GM12878 (cell line): ENCODE measurements around the gene PTPRN2. TPM values are rescaled to one million over a fixed set of nuclear protein-coding genes. Genes with fewer than 3 reads are reported as not detected.

Experiments used
- ATAC-seq: fragments of 200-7000 bp; cut with Tn5 transposase; 3 replicates; pipeline ENCODE4 v1.9.1; 2020; ENCODE audit warnings: mild to moderate bottlenecking, moderate library complexity
- BruUV-seq: library from RNA; stranded (reverse); fragments of 400-500 nt; replicated peaks from 2 replicates; lab custom pipeline; 2021; lab: Mats Ljungman, UMichigan
- CTCF ChIA-PET: fragments of 300-600 bp; sonication (Branson Sonifier 250); formaldehyde crosslinking; extraction: SDS; loops from one replicate; lab custom pipeline; 2021; ENCODE audit warnings: inconsistent platforms; lab: Yijun Ruan, JAX
- POLR2A ChIA-PET: fragments of 350-600 bp; formaldehyde crosslinking; extraction: SDS; loops from one replicate; lab custom pipeline; 2021; ENCODE audit warnings: inconsistent platforms; lab: Charles Lee
- RAD21 ChIA-PET: fragments of 300-600 bp; sonication (Branson Sonifier 250); formaldehyde crosslinking; loops from one replicate; lab custom pipeline; 2023; ENCODE audit warnings: antibody characterized with exemption; ENCODE audit not compliant: unreplicated experiment; lab: Charles Lee
- SMC1A ChIA-PET: fragments of 300-600 bp; sonication (Branson Sonifier 250); formaldehyde crosslinking; loops from one replicate; lab custom pipeline; 2023; ENCODE audit not compliant: unreplicated experiment, uncharacterized antibody; lab: Charles Lee
- DNase-seq: peaks from one replicate; pipeline ENCODE4 v3.0.0-alpha.2; 2011; ENCODE audit warnings: low read depth, low spot score
- FAIRE-seq: peaks from 3 replicates; lab custom pipeline; 2011; peaks lifted over from hg19 to GRCh38; lab: Jason Lieb, UNC
- H2AFZ ChIP-seq: 2 replicates; pipeline ENCODE4 v1.6.0; 2011; ENCODE audit warnings: low read depth, low read length, control low read depth; ENCODE audit not compliant: control insufficient read depth
- H3K27ac ChIP-seq: 2 replicates; pipeline ENCODE4 v1.5.1; 2011; ENCODE audit warnings: control low read depth; ENCODE audit not compliant: control insufficient read depth, insufficient read depth
- H3K27me3 ChIP-seq, 2 experiments: replicated peaks in 1 of 2; 2 replicates each; pipeline versions ENCODE4 v1.6.0 to v1.6.1; 2011; ENCODE audit warnings: low read length in 1 of 2; ENCODE audit not compliant: control insufficient read depth in 2 of 2, insufficient read depth in 2 of 2
- H3K36me3 ChIP-seq, 2 experiments: 2 replicates each; pipeline ENCODE4 v1.5.1; 2011; ENCODE audit warnings: low read length in 1 of 2; ENCODE audit not compliant: control insufficient read depth in 2 of 2, insufficient read depth in 2 of 2
- H3K4me1 ChIP-seq: 2 replicates; pipeline ENCODE4 v1.6.1; 2011; ENCODE audit warnings: mild to moderate bottlenecking, low read length, moderate library complexity, mixed read lengths; ENCODE audit not compliant: control insufficient read depth, insufficient read depth
- H3K4me2 ChIP-seq: 2 replicates; pipeline ENCODE4 v1.6.0; 2011; ENCODE audit warnings: control low read depth; ENCODE audit not compliant: control insufficient read depth, insufficient read depth
- H3K4me3 ChIP-seq: fragments of 200-600 bp; sonication (generic); 2 replicates; pipeline ENCODE4 v1.5.1; 2016
- H3K79me2 ChIP-seq: 2 replicates; pipeline ENCODE4 v1.6.0; 2011; ENCODE audit warnings: low read length; ENCODE audit not compliant: control insufficient read depth, insufficient read depth
- H3K9ac ChIP-seq: 2 replicates; pipeline ENCODE4 v1.8.0; 2011; ENCODE audit warnings: low read length, control low read depth, mixed read lengths; ENCODE audit not compliant: control insufficient read depth, insufficient read depth
- H3K9me3 ChIP-seq: replicated peaks from 3 replicates; pipeline ENCODE4 v1.5.1; 2011; ENCODE audit warnings: mild to moderate bottlenecking, low read length; ENCODE audit not compliant: control insufficient read depth, insufficient read depth
- H4K20me1 ChIP-seq: 2 replicates; pipeline ENCODE4 v1.6.0; 2011; ENCODE audit not compliant: control insufficient read depth, insufficient read depth
- CBFB ChIP-seq: IDR thresholded peaks from 2 replicates; pipeline ENCODE4 v1.6.1; 2016; ENCODE audit warnings: antibody characterized with exemption, low read depth
- NBN ChIP-seq: fragments of 450-650 bp; IDR thresholded peaks from 2 replicates; pipeline ENCODE4 v1.6.1; 2016
- RAD21 ChIP-seq: IDR thresholded peaks from 2 replicates; pipeline ENCODE4 v1.6.1; 2011; ENCODE audit warnings: mild to moderate bottlenecking, low read depth, low read length, moderate library complexity; ENCODE audit not compliant: insufficient read depth
- RFX5 ChIP-seq: IDR thresholded peaks from 2 replicates; pipeline ENCODE4 v1.6.1; 2011; ENCODE audit warnings: low read depth, low read length, improper control_type of control experiment
- SKIL ChIP-seq: fragments of 450-650 bp; IDR thresholded peaks from 2 replicates; pipeline ENCODE4 v1.6.1; 2017; ENCODE audit warnings: mild to moderate bottlenecking, low read depth, inconsistent platforms; ENCODE audit not compliant: poor library complexity, severe bottlenecking
- SREBF2 ChIP-seq: IDR thresholded peaks from 2 replicates; pipeline ENCODE4 v1.6.1; 2012; ENCODE audit warnings: mild to moderate bottlenecking, low read length
- STAT3 ChIP-seq: IDR thresholded peaks from 2 replicates; pipeline ENCODE4 v1.6.1; 2011; ENCODE audit warnings: low read depth, low read length, improper control_type of control experiment
- WGBS: methylation state at CpG from one replicate; pipeline ENCODE4 v1.1.6; 2016; ENCODE audit warnings: low lambda C conversion rate; ENCODE audit not compliant: insufficient replicate concordance, insufficient coverage; ENCODE audit errors: missing lambda C conversion rate; 5-methylcytosine and 5-hydroxymethylcytosine counted together
- in situ Hi-C: fragments of 300-500 bp; cut with MboI; formaldehyde crosslinking; loops from 9 replicates; pipeline ENCODE4 v1.14.3; 2018; ENCODE audit warnings: mixed read lengths
- intact Hi-C: fragments of 100-400 bp; cut with micrococcal nuclease; formaldehyde crosslinking; loops from one replicate; pipeline ENCODE4 v1.14.2; 2022; ENCODE audit not compliant: unreplicated experiment
- polyA plus RNA-seq, 11 experiments: library from polyadenylated mRNA; depleted of rRNA in 4 of 11; unstranded in 6 of 11; stranded (reverse) in 5 of 11; fragments of >200 nt; fragmentation: Nextera tagmentation in 4 of 11; fragmentation: Illumina TruSeq in 1 of 11; extraction: Ambion mirVana in 4 of 11; extraction: Trizol in 1 of 11; gene quantifications; 1 replicate in 1 of 11; 2 replicates in 10 of 11; pipeline versions ENCODE4 v1.2.1 to v1.2.3, GENCODE V29; 2011 to 2016; ENCODE audit warnings: inconsistent platforms in 2 of 11, missing spikeins in 2 of 11, low read depth in 1 of 11
- total RNA-seq, 4 experiments: library from RNA; depleted of rRNA in 3 of 4; stranded (reverse); fragments of >200 nt in 3 of 4; fragmentation: Illumina TruSeq in 1 of 4; extraction: Trizol in 1 of 4; gene quantifications; 2 replicates each; pipeline versions ENCODE4 v1.2.1 to v1.2.3, GENCODE V29; 2013 to 2021
- TF ChIP-seq, protein P1 (sequence below): IDR thresholded peaks from 2 replicates; pipeline ENCODE4 v1.6.1; 2012; ENCODE audit warnings: low read length, inconsistent platforms

PTPRN2 gene
- total and polyA plus RNA-seq, 10 of the 15 experiments (the other 5 are each of a cell fraction or from before 2014, with no cell fraction given), result 5.4 TPM; not detected in 9

- 39% methylated on average over 20 of the region's 21 CpGs for WGBS
- DNase-seq, result no peak
- RAD21 ChIA-PET, result no interaction called here
Observed at GRCh38 chr7:157618823-157619606, 968.6 kb downstream of the PTPRN2 start.

More at GRCh38 chr7:157618823-157619606, 968.6 kb downstream of the PTPRN2 start:
- ChIA-PET SMC1A (no interaction called here), CTCF (no interaction called here), POLR2A (no interaction called here)
- Histone ChIP-seq H3K9me3 (no peaks in the 10 kb centered on the region; the same call in 1 of the 3 replicates), H3K27ac (no peak overlapping the region), H3K79me2 (no peaks in the 10 kb centered on the region), H2AFZ (no peak overlapping the region), H3K36me3 (no peaks in the 10 kb centered on the region), H3K27me3 (no peaks in the 10 kb centered on the region), H3K4me3 (no peak overlapping the region), H3K9ac (no peak overlapping the region), H3K4me2 (no peak overlapping the region), H3K4me1 (no peaks in the 10 kb centered on the region), H4K20me1 (no peaks in the 10 kb centered on the region)
- in situ Hi-C loops, result no loop called here
- BruUV-seq, result no TSS peak
- no peak for FAIRE-seq
- no peak for ATAC-seq
- no peak for TF ChIP-seq SKIL
- TF ChIP-seq CBFB, result no peak
- TF ChIP-seq STAT3, result no peak
- TF ChIP-seq RFX5, result no peak
- TF ChIP-seq, protein P1, sequence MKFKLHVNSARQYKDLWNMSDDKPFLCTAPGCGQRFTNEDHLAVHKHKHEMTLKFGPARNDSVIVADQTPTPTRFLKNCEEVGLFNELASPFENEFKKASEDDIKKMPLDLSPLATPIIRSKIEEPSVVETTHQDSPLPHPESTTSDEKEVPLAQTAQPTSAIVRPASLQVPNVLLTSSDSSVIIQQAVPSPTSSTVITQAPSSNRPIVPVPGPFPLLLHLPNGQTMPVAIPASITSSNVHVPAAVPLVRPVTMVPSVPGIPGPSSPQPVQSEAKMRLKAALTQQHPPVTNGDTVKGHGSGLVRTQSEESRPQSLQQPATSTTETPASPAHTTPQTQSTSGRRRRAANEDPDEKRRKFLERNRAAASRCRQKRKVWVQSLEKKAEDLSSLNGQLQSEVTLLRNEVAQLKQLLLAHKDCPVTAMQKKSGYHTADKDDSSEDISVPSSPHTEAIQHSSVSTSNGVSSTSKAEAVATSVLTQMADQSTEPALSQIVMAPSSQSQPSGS, result no peak
- TF ChIP-seq SREBF2, result no peak
- no peak for TF ChIP-seq NBN
- TF ChIP-seq RAD21, result no peak
- intact Hi-C loops, result no loop called here
